Measurements from ENCODE around the gene EPX.

The EPX gene

DNA sequence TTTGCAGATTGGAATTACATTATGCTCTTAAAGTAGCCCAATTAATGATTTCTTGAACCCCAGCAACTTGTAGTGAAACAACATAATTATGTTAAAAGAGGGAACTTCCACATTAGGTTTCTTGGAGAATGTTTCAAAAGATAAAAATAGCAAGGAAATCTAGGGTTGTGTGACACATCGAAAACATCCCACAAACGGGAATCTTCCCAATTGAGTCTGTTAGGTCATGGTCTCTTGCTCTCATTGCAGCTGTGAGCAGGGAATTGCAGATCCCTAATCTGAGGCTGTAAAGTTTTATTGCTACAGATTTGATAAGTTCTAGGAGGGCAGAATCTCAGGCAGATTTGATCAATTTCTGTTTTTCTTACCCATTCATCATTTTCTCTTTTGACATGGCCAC, 39.1 kb downstream of the EPX start:
- no peak for DNase-seq

DNA sequence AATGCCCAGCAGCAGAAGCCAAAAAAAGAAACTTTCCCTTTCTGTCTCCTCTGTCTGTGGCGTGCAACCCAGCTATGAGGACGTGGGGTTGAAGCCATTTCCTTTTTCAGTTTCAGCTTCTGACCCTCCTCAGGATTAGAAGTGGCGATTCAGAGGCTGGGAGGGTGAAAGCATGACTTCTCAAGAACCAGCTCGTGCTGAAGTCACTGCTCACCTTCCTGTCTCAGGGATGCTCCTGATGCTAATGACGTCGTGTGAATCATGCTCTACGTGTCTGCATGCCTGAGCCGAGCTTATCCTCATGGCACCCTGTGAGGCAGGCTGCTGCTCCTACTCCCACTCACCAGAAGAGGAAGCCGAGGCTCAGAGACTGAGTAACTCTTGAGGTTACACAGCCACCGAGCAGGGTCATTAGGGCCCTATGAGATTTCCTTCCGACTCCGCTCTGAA, 40.2 kb downstream of the EPX start:
- DNase-seq: no peak

DNA sequence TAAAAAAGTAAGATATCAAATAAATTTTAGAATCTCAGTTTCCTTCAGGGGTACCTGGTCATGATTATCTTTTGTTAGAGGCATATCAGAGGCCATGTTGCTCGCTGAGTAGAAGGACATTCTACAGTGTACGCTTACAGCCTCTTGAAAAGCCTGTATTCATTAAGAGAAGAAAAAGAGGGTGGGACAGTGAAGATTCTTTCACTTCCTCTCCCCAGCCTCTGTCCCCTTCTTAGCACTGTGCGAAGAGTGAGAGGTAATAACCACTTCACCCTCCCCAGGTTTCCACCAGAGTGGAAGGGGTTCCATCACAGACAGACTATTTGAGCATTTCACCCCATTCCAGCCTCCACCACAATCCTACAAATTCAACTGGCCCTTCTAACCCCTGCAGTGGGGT, 41.0 kb downstream of the EPX start:
- DNase-seq: no peak

DNA sequence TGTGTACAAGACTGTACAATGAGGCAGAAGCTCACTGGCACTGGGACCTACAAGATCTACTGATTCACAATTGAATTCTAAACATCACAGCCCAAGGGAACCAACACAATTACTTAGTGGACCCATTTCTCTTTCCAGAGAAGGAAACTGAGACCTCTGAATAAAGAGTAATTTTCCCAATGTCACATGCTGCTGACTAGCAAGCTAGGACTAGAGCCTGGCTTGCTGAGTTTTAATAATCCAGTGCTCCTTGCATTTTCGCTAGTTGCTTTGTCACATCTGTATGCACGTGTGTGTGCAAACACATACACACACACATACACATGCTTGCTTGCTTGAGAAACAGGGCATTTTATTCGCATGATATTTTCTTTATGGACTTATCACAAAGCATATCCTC, 42.0 kb downstream of the EPX start:
- no peak for DNase-seq

DNA sequence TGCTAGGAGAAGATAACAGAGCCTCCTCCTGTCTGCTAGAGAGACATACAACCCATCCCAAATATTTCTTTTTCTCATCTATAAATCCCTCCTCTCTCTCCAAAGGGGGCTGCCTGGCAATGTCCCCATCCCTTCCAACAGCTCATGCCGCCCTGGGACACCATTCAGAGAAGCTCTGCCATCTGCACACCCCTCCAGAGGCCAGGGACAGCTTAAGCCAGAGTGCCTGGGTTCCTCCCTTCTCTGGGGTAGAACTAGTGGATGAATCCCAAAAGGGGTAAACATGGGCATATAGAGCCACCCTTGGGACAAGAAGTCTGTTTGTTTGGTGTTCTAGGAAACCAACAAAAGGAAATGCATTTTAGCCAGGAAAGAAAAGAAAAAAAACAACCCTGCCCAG, 43.3 kb downstream of the EPX start:
- DNase-seq: no peak

DNA sequence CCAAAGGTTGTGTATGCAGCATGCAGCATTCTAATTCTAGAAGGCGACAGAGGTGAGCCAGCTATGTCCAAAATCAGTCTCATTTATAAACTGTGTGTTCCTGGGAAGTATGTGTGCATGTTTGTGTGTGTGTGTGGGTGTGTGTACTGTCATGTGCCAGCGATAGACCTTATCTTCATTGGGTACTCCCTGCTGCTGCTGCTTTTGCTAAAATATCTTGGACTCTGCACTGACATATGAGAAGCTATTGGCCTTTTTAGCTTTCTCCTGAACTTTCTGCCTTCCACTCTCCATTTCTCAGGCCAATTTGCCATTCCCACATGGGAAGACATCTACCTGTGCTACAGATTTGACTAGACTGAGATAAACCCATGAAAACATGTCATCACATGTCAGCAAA, 43.9 kb downstream of the EPX start:
- DNase-seq: no peak

DNA sequence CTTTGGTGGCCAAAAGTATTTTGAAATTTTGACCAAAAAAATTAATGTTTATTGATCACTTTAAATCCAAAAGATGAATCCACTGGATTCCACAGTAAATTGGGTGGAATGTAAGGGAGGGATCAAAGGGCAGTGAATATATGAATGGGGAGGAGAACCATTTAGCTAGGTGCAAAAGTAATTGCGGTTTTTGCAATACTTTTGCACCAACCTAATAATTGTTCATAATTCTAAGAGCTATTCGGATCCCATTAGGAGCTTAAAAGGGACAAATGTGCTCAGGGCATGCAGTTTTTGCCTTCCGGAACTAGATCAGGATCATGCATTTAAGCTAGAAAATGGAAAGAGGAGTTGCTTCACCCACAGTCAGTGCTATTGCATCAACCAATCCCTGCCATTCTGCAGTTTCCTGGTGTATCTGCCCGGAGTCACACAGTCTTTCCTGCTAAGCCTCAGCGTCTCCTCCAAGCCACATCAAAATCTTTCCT, 45.7 kb downstream of the EPX start, which contains the start of gene LPO:
LPO (plus strand) TSS at position 438 of the 488 bp plus-strand sequence. CDS start 4,396 bp downstream, outside the sequence.
- DNase-seq: no peak

DNA sequence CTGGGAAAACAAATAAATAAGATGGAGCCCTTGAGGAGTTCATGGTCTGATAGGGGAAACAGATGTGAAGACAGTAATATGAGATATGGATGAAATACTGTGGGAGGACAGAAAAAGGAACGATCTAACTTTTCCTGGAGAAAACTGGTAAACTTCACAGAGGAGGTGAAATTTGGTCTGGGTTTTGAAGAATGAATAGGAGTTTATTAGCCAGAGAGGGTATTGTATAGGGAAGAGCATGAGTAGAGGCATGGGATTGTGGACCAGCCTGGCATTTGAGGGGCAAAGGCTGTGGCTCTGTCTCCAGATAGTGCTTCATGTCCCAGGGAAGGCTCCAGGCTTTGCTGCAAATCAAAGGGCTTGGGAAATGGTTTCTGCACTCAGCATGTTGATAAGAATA, 47.5 kb downstream of the EPX start:
- DNase-seq: no peak

DNA sequence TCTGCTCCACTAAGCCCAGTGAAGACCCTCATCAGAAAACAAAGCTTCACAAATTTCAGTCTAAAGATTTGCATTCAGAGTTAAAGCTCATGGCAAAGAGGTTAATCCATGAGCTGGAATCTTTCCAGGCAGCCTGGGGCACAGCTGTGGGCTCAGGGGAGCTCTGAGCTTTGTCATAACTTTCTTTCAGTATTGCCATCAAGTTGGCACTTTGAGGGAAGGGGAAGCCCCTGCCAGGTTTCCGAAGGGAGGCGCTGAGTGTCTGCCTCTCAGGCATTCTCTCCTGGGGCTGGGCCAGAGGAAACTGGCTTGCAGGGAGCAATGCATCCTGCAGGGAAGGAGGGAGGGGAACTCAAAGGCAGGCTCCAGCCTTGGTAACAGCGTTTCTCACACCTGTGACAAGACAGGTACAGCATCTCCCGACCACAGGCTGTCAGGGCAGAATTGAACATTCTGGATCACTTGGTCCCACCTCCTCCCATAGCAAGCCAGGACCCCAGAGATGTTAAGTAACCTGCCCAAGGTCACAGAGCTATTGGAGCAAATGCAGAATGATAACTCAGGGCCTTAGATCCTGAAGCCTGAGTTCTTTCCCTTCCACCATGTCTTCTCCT, 49.8 kb downstream of the EPX start:
- no peak for DNase-seq

DNA sequence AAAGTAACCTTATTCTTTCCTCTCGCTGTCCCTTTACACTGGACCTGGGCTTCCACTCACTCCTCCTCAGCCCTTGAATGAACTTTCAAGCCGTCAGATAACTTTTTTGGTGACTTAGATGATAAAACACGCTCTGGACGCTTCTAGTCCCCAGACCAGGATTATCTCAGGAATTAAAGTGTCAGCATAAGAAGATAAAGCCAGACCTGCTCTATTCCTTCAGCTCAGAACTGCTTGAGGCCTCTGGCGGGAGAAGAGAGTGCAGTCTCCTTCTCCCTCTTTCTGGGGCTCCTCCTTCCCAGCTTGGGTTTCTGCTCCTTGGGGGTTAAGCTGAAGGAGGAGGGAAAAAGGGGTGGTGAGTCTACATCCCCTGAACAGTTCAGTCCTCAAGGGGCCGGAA, 52.4 kb downstream of the EPX start:
- DNase-seq: no peak

DNA sequence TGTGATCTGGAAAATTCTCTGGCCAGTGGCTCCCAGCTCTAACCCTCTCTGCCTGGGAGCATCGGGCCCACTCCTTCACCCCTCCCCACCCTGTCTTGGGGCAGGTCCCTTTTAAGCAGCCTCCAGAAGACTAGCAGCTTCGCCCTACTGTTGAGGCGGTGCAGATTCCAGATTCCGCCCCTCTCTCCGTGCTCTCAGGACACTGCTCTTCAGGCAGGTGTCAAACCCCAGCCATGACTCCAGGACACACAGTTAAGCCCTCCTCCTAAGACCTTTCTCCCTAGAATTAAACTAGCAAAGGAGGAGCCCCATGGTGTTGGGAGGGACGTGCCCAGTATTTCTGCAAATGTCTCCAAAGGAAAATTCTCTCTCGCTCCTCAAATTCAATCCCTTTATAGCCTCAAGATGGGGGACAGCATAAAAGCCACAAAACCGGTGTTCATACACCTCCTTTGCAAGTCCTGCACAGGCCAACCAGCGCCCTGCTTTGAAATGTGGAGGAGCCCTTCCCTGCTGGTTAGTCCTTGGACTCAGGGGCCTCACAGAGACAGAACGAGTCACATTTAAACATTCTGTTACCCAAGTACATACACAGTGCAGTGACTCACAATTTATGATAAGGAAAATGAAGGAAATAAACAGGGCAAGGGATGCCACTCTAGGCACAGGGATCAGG, 53.0 kb downstream of the EPX start:
- DNase-seq: no peak

DNA sequence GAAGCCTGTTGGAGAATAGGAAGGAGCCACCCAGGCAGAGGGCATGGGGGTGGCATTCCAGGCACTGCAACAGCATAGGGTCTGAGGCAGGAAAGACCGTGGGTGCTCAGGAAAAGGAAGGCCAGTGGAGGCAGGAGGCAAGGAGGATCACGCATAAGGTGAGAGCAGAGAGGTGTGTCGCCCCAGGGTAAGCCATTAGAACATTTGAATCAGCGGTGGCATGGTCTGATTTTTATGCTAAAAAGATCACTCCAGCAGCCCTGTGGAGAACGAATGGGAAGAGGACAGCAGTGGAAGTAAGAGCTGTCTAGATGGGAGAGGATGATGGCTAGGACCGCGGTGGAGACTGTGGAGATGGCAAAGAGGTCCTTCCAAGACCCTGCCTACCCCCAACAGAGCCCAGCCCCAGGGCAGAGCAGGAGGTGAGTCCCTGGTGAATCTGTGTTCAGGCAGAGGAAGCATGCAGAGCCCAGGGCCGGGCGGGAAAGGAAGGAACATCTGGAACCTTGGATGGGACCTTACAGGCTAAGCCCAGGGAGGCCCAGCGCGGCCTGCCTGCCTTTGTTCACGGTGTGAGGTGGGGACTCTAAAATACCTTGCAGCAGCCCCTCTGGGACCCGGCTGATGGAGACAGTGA, 53.7 kb downstream of the EPX start:
- DNase-seq: no peak

DNA sequence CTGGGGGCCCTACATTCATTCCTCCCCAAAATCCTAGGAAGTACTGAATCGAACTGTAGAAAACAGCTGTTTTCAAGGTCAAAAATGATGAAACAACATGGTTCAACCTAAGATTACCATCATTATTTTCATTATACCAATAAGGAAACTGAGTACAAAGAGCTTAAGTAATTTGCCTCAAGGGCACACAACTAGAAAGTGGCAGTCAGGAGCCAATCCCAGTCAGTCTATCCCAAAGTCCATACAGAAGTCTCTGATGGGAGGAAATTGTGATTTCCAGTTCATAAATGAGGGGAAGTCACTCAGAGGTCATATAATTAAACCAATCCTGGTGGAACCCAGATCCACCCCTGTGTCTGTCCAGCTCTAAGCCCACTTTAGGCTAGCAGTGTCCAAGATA, 54.3 kb downstream of the EPX start:
- DNase-seq: no peak

DNA sequence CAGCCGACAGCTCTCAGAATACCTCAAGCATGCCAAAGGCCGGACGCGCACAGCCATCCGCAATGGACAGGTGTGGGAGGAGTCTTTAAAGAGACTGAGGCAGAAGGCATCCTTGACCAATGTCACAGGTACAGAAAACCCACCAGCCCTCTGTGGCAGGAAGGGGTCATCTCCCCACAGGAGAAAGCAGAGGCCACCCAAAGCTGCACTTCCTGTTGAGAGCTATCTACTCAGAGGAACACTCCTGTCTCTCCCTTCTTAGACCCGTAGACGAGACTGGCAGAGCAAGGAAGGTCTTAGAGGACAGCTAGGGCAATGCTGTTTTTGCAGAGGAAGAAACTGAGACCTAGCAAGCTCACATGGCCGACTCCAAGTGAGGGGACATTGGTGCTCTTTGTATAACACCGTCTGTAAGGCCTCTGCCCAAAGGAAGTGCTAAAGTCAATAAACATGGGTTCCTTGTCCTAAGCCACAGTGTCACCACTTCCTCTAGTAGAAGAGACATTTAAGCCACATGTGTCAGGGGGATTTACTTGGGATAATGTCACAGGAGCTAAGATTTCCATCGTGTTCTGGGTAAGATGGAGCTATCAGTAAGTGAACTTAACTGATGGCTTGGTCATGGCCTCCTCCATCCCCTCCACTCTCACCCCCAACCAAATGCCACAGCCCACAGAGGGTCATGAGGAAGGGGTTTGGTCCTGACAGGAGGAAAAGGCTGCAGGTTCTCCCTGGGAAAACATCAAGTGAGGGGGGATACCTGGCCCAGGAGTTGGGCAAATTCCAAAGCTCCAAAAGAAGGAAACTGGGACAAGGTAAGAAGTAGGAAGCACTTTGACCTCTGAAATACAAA, 55.2 kb downstream of the EPX start:
- DNase-seq: no peak

DNA sequence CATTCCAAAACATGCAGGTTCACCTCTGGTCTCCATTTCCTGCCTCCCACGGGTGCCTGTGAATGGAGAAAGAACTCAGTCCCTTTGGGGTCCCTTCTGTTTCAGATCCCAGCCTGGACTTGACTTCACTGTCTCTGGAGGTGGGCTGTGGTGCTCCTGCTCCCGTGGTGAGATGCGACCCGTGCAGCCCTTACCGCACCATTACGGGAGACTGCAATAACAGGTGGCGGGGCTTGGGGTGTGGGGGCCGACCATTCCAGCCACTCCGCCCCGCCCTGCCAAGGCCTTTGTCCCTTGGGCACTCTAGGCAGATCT, 56.4 kb downstream of the EPX start:
- DNase-seq: no peak

DNA sequence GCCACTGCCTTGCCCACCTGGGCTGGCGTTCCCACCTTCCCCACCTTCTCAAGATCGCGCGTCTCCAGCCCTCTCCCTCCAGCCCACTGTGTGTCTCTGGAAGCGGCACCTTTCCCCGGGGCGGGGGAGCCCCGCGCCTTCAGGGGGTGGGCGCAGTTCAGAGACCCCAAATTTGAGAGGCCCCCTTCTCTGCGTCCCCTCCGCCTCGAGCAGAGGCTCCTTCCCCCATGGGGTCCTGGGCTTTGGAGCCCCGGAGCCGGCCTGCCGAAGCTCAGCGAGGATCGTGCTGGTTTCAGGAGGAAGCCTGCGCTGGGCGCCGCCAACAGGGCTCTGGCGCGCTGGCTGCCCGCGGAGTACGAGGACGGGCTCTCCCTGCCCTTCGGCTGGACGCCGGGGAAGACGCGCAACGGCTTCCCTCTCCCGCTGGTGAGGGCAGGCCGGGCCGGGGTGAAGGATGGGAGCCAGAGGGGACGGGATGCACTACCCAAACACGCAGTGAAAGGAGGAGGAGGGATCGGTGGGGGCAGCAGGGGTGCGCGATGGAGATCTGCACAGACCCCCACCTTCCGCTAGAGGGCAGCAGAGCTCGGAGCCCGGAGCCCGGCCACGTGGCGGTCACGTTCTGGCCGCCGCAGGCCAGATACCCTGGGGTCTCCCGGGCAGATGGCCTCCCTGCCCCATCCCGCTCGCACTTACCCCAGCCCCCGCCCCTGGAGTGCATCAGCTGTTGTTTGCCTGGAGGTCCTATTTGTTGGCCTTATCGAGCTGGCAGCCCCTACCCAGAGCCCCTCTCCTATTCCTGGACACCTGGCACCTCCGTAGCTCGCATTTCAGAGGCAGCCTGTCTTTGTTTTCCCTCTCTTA, 57.0 kb downstream of the EPX start:
- DNase-seq: peak; percentile 42

DNA sequence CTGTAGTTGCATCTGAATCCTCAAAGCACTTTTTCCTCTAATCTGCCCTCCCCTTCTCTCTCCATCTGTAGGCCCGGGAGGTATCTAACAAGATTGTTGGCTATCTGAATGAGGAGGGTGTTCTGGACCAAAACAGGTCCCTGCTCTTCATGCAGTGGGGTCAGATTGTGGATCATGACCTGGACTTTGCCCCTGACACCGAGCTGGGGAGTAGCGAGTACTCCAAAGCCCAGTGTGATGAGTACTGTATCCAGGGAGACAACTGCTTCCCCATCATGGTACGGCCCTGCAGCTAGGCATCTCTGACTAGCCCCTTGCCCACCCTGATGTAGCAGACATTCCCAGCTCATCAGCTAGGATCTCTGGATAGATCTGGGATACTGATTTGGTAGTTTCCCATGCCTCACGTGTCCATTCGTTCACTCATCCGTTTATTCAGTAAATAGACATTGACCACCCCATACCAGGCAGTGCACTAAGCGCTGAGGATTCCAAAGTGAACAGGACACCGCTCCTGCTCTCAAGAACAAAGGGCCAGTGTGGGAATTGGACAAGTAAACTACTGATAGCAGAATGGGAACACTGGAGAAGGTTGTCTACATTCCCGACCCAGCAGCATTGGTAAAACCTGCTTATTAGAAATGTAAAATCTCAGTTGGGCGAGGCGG, 58.0 kb downstream of the EPX start:
- DNase-seq: no peak

DNA sequence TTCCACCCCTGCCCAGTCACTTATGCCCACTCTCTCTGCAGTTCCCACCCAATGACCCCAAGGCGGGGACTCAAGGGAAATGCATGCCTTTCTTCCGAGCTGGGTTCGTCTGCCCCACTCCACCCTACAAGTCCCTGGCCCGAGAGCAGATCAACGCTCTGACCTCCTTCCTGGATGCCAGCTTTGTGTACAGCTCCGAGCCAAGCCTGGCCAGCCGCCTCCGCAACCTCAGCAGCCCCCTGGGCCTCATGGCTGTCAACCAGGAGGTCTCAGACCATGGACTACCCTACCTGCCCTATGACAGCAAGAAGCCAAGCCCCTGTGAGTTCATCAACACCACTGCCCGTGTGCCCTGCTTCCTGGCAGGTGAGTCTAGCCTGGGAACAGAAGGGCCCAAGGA, 59.6 kb downstream of the EPX start:
- DNase-seq: no peak

DNA sequence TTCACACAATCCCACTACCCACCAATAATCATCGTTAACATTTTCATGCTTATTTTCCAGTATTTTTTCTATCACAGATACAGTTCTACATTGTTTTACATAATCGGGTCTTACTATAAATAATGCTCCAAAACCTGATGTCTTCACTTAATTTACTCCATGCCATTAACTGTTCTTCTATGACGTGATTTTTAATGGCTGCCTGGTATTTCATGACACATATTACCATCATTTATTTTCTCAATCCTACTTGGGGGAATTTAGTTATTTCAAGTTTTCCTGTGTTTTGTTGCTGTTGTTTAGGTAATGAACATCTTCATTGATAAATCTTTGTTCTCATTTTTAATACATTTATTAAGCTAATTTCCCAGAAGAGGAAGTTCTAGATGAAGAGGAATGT, 60.6 kb downstream of the EPX start:
- DNase-seq: no peak
